Measurements from ENCODE around the gene APBA2. TPM values are rescaled to one million over a fixed set of nuclear protein-coding genes. Genes with fewer than 3 reads are reported as not detected.

APBA2 gene
- total and polyA plus RNA-seq, 2 of the 4 experiments (the other 2 are of a cell fraction): 21.7 to 33.0 TPM

DNA sequence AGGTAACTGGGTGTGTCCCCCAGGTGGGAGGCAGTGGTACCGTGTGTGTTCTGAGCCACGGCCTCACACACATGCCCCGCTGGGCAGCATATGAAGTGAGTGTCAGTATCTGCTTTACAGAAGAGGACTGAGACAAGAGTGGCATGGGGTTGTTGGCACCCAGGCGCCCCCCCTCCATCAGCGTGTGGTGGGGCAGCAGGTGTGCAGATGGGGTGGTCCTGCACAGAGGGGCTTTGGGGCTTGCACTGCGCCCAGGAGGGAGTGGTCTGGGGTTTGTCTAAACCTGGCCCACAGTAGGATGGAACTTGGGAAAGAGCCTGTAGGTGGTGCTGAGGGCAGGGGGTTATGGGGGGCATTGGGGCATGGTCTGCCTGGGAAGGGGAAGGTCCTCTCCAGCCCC lies 176.0 kb downstream of the APBA2 start:
- Histone ChIP-seq H3K18ac (ENCODE audit: low read depth, low read length) (no peak overlapping the region), H4K20me1 (ENCODE audit: insufficient read depth, low read length) (peaks cover 29% of the 10 kb centered on the region), H3K23ac (ENCODE audit: low read depth, low read length) (no peak overlapping the region), H3K9me1 (ENCODE audit: insufficient read depth, low read length) (peaks cover 9% of the 10 kb centered on the region; the same call in 1 of the 2 replicates), H2BK5ac (ENCODE audit: low read depth, low read length, poor library complexity, severe bottlenecking) (no peak overlapping the region), H4K5ac (ENCODE audit: low read depth, low read length) (no peak overlapping the region), H3K4ac (ENCODE audit: low read depth, low read length) (no peak overlapping the region), H3K27me3 (ENCODE audit: control insufficient read depth, insufficient read depth, low read length) (no peaks in the 10 kb centered on the region), H3K79me1 (ENCODE audit: low read depth in 1 of 2, low read length in 2 of 2) (peaks cover 7 to 44% of the 10 kb centered on the region in 2 experiments; a peak in 2 of 4 replicates), H3K4me3 (ENCODE audit: insufficient read depth, low read depth, low read length) (no peak overlapping the region), H2AFZ (replicated peaks; ENCODE audit: low read length, poor library complexity) (no peak overlapping the region), H3K14ac (replicated peaks; ENCODE audit: low read depth, low read length) (no peak overlapping the region), H3K56ac (ENCODE audit: extremely low read depth, insufficient read depth, low read length) (no peak overlapping the region), H2AK5ac (ENCODE audit: low read depth, low read length) (no peak overlapping the region), H4K91ac (ENCODE audit: insufficient read depth, low read depth, low read length) (no peak overlapping the region), H2BK20ac (ENCODE audit: low read depth, low read length) (no peak overlapping the region), H3K27ac (ENCODE audit: insufficient read depth, low read length) (no peak overlapping the region), H2BK120ac (ENCODE audit: low read depth, low read length) (no peak overlapping the region), H3K4me2 (ENCODE audit: low read depth, low read length) (no peak overlapping the region), H2BK15ac (ENCODE audit: low read depth, low read length) (no peak overlapping the region), H4K8ac (ENCODE audit: low read depth in 2 of 2, low read length in 2 of 2) (no peak overlapping the region), H3K9ac (ENCODE audit: low read depth, low read length) (no peak overlapping the region), H3K36me3 (ENCODE audit: control insufficient read depth, insufficient read depth, low read length) (no peaks in the 10 kb centered on the region), H3K9me3 (ENCODE audit: control insufficient read depth, insufficient read depth, low read length) (0 out of 2 replicates have a peak, but pooled peaks cover 2% of the 10 kb centered on the region), H2AK9ac (replicated peaks; ENCODE audit: low read depth, low read length, poor library complexity) (no peak overlapping the region), H3K4me1 (ENCODE audit: control insufficient read depth, insufficient read depth, low read length) (no peaks in the 10 kb centered on the region)
- 100% methylated on average over 1 of the region's 6 CpGs; no CpG with 5 or more reads in 1 of the 2 experiments for WGBS, 2 experiments (ENCODE audit: extremely low coverage in 2 of 2, insufficient read length in 1 of 2)
- DNase-seq: no peak
- in situ Hi-C loops (cut with MboI; ENCODE audit: low sequenced_read_pairs) (no loop called here), intact Hi-C loops (cut with micrococcal nuclease) (no loop called here), dilution Hi-C loops (cut with HindIII; ENCODE audit: low sequenced_read_pairs, unreplicated experiment) (no loop called here)
- TF ChIP-seq, protein P1, sequence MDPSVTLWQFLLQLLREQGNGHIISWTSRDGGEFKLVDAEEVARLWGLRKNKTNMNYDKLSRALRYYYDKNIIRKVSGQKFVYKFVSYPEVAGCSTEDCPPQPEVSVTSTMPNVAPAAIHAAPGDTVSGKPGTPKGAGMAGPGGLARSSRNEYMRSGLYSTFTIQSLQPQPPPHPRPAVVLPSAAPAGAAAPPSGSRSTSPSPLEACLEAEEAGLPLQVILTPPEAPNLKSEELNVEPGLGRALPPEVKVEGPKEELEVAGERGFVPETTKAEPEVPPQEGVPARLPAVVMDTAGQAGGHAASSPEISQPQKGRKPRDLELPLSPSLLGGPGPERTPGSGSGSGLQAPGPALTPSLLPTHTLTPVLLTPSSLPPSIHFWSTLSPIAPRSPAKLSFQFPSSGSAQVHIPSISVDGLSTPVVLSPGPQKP (IDR thresholded peaks at IDR 0.05; ENCODE audit: borderline replicate concordance, low read depth, low read length): no peak
- POLR2A ChIA-PET (ENCODE audit: unreplicated experiment): no interaction called here
- no TSS peak for BruUV-seq (replicated peaks)
- no peak for ATAC-seq (ENCODE audit: low read depth)
- CTCF ChIA-PET: no interaction called here
